ENCODE data around the gene HDAC9.
"Not testable (repeated sequence)": the region's sequence is repeated elsewhere in the genome, so short reads cannot be mapped to it uniquely, and the experiment has no call there.

Gene HDAC9

DNA sequence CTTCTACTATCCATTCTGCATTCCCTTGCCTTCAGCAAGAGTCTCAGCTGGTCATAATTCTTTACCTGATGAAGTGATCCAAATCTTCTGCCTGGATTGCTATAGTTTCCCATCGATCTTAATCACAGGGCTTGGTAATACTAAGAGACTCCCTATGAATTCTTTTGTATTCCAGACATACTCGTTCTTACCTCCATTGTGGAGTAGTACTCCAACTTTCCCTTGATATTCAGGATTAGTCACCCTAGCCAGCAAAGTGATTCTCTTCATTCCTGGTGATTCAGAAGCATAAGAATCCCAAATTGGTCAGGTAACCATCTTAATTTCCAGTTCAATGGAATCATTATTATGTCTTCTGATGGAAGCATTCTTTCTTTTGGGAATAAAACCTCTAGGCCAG, 525.2 kb downstream of the HDAC9 start:
- H3K4me3 ChIP-seq (ENCODE audit: low read depth, low read length), result no peak overlapping the region
- CTCF ChIA-PET, result no interaction called here
- DNase-seq (ENCODE audit: low read depth, low spot score), result no peak
- TF ChIP-seq, protein P1, sequence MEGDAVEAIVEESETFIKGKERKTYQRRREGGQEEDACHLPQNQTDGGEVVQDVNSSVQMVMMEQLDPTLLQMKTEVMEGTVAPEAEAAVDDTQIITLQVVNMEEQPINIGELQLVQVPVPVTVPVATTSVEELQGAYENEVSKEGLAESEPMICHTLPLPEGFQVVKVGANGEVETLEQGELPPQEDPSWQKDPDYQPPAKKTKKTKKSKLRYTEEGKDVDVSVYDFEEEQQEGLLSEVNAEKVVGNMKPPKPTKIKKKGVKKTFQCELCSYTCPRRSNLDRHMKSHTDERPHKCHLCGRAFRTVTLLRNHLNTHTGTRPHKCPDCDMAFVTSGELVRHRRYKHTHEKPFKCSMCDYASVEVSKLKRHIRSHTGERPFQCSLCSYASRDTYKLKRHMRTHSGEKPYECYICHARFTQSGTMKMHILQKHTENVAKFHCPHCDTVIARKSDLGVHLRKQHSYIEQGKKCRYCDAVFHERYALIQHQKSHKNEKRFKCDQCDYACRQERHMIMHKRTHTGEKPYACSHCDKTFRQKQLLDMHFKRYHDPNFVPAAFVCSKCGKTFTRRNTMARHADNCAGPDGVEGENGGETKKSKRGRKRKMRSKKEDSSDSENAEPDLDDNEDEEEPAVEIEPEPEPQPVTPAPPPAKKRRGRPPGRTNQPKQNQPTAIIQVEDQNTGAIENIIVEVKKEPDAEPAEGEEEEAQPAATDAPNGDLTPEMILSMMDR (IDR thresholded peaks at IDR 0.05; ENCODE audit: insufficient read depth, low read length, missing control alignments), result no peak
- POLR2A ChIA-PET, result no interaction called here

GRCh38 chr7:19023477-19023876, 527.9 kb downstream of the HDAC9 start:
- TF ChIP-seq, protein P1 (IDR thresholded peaks at IDR 0.05; ENCODE audit: insufficient read depth, low read length, missing control alignments), result no peak
- no peak overlapping the region for H3K4me3 ChIP-seq (ENCODE audit: low read depth, low read length)
- ChIA-PET POLR2A (interaction anchor here (1.1 to 1.4 kb wide), 2 partner anchors 94 to 255 kb away, joined by 3 read pairs; partner anchors contain the start of gene TWIST1), CTCF (interaction anchor here (1.4 kb wide), 1 partner anchor 330 kb away, joined by 6 read pairs; no protein-coding TSS in a partner anchor)
- DNase-seq (ENCODE audit: low read depth, low spot score), result no peak

GRCh38 chr7:19024261-19024660, 528.7 kb downstream of the HDAC9 start:
- ChIA-PET POLR2A (interaction anchor here (0.8 to 1.4 kb wide), 3 partner anchors 15 to 256 kb away, joined by 3 read pairs; partner anchors contain the start of gene TWIST1), CTCF (interaction anchor here (1.4 kb wide), 1 partner anchor 331 kb away, joined by 6 read pairs; no protein-coding TSS in a partner anchor)
- DNase-seq (ENCODE audit: low read depth, low spot score), result peak; percentile 83
- H3K4me3 ChIP-seq (ENCODE audit: low read depth, low read length), result no peak overlapping the region
- TF ChIP-seq, protein P1 (IDR thresholded peaks at IDR 0.05; ENCODE audit: insufficient read depth, low read length, missing control alignments), result no peak

DNA sequence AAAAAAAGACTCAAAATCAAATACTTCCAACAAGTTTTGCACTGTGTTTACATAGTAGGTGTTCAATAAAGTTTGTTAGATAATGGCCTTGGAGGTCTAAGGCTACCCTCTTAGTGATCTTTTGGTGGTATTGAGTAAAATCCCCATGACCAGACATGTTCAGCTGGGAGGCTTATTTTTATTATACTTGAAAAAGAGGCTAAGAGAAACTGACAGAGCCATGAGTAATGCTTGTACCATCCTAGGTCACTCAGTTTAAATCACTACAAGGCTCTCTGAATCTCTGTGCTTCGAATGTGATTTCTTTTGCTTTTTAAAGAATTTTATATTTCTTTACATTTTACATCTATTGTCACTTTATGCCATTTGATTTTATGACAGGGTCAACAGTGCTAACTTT, 531.3 kb downstream of the HDAC9 start:
- TF ChIP-seq, protein P1 (IDR thresholded peaks at IDR 0.05; ENCODE audit: insufficient read depth, low read length, missing control alignments), result no peak
- no peak for DNase-seq (ENCODE audit: low read depth, low spot score)
- no peak overlapping the region for H3K4me3 ChIP-seq (ENCODE audit: low read depth, low read length)
- ChIA-PET CTCF (no interaction called here), POLR2A (no interaction called here)

- H3K4me3 ChIP-seq (ENCODE audit: low read depth, low read length), result no peak overlapping the region
- TF ChIP-seq, protein P1 (IDR thresholded peaks at IDR 0.05; ENCODE audit: insufficient read depth, low read length, missing control alignments), result no peak
- DNase-seq (ENCODE audit: low read depth, low spot score), result no peak
- CTCF ChIA-PET, result interaction anchor here (2.7 kb wide), 1 partner anchor 22 kb away, joined by 9 read pairs; no protein-coding TSS in a partner anchor
- POLR2A ChIA-PET, result no interaction called here
Observed at GRCh38 chr7:19030281-19030680, 534.7 kb downstream of the HDAC9 start.

- DNase-seq (ENCODE audit: low read depth, low spot score); H3K4me3 ChIP-seq (ENCODE audit: low read depth, low read length); CTCF ChIA-PET; POLR2A ChIA-PET: not testable (repeated sequence)
Observed at GRCh38 chr7:19032942-19033341, 537.4 kb downstream of the HDAC9 start.

- H3K4me3 ChIP-seq (ENCODE audit: low read depth, low read length), result no peak overlapping the region
- CTCF ChIA-PET, result interaction anchor here (0.8 to 2.1 kb wide), 7 partner anchors 9 to 61 kb away, joined by 3 to 14 read pairs (median 3); no protein-coding TSS in a partner anchor
- DNase-seq (ENCODE audit: low read depth, low spot score), result no peak
- POLR2A ChIA-PET, result no interaction called here
- TF ChIP-seq, protein P1 (IDR thresholded peaks at IDR 0.05; ENCODE audit: insufficient read depth, low read length, missing control alignments), result peak; percentile 43
Observed at GRCh38 chr7:19051767-19052375, 556.3 kb downstream of the HDAC9 start.

Data from AG04449 (cell line).